Skeletal muscle cell (primary cell): ENCODE data around the gene NSG2.
A peak's percentile ranks its signal among the peaks of the same experiment; 100 is the strongest.
"Not testable (repeated sequence)": the region's sequence is repeated elsewhere in the genome, so short reads cannot be mapped to it uniquely, and the experiment has no call there.

Source experiments
- DNase-seq: peaks from one replicate; pipeline ENCODE4 v3.0.0-alpha.2; 2010; ENCODE audit warnings: low read depth
- H3K4me3 ChIP-seq: 2 replicates; pipeline ENCODE4 v1.5.1; 2011; ENCODE audit warnings: low read depth, mild to moderate bottlenecking, control low read depth, low read length, moderate library complexity

Gene NSG2

DNA sequence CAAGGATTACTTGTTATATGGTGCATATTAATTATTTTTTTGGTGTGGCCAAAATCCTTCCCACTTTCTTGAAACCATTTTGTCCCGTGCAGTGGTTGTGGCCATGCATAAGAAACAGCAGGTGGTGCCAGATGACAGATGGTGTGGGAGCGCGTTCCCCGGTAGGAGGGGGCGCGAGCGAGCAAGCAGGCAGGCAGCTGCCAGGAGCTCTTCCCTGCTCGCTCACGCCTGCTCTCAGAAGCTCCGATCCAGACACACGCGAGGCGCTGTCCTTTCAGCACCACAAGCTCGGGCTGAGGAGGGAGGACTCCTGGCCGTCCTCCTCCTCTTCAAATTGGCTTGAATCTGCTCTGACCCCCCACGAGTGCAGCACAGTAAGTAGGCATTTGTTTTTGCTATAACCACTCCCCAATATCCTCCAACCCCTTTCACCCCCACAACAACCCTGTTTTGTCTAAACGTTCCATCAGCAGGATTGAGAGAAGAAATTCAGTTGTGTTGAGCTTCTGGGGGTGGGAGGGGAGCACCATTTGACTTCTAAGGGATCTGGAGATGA is at the start of gene NSG2:
Gene NSG2 (plus strand): TSS at position 237 of the 556 bp plus-strand sequence. CDS start 1,050 bp downstream, outside the sequence.
- peak; percentile 54 for DNase-seq
- no peak within 1 kb of the TSS for H3K4me3 ChIP-seq

- H3K4me3 ChIP-seq, result no peak overlapping the region
- DNase-seq, result no peak
Measured at GRCh38 chr5:173997331-173997730, 48.2 kb upstream of the NSG2 start.

- H3K4me3 ChIP-seq, result no peak overlapping the region
- DNase-seq, result no peak
Measured at GRCh38 chr5:173998531-173998930, 47.0 kb upstream of the NSG2 start.

DNA sequence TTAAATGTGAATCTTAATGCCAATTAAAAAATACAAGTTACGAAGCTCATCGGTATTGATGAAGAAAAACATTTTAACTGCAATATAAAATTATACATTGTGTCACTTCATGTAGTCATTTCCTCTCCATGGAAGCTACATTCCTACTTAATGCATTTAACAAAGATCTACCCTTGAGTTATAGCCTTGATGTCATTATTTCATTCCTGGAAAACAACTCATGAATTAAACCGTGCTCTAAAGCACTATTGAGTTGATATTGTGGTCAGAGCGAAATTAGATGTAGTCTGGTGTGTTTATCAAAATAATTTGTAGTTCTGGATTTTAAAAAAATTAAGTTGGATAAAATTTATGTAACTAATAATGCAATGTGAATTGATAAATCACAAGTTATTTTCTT is 45.4 kb upstream of the NSG2 start:
- no peak overlapping the region for H3K4me3 ChIP-seq
- no peak for DNase-seq

DNA sequence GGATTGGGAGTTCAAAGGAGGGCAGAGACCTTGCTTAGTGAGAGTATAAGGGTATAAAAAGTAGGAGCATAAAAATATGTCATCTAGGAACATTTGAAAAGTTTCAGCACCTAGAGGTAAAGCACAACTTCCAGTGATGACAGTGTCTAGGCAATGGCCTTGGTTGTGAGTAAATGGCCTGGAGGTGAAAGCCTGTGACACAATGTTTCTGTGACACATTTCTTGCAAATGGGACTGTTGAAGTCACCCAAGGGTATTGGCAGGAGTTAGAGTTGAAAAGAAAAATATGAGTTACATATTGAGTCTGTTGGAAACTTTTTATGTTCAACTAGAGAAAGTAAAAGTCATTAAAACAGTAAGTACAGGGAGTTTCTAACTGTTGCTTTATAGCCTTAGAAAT is 41.7 kb upstream of the NSG2 start:
- no peak overlapping the region for H3K4me3 ChIP-seq
- no peak for DNase-seq

GRCh38 chr5:174008922-174009321 is 36.6 kb upstream of the NSG2 start:
- DNase-seq, result no peak
- H3K4me3 ChIP-seq, result no peak overlapping the region

DNA sequence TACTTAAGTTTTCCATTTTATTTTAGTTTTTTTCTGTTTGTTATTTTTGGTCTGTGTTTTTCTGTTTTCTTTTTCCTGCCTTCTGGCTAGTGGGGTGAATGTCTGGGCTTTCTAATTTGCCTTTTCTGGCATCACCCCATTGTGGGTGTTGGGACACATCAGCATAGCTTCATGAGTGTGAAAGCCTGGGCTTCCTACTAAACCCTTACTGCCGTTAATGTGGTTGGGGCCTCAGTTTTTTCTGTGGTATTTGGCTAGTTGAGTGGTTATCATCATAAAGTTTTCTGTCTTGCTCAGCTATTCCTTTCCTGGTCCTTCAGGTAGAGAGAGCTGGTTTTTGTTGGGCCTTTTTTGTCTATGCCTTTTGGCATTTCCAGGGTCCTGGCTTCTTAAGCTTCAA is 35.1 kb upstream of the NSG2 start:
- no peak overlapping the region for H3K4me3 ChIP-seq
- DNase-seq, result no peak

DNA sequence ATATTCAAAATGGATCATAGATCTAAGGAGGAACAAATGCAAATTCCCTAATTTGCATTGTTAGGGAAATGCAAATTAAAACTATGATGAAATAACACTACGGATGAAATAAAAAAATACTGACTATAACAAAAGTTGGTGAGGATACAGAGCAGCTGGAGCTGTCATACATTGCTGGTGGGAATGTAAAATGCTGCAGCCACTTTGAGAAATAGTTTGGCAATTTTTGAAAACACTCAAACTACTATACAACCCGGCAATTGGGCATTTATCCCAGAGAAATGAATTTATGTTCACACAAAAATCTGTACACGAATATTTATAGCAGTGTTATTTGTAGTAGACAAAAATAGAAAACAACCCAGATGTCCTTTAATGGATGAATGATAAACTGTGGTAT is 34.1 kb upstream of the NSG2 start:
- no peak for DNase-seq
- no peak overlapping the region for H3K4me3 ChIP-seq

DNA sequence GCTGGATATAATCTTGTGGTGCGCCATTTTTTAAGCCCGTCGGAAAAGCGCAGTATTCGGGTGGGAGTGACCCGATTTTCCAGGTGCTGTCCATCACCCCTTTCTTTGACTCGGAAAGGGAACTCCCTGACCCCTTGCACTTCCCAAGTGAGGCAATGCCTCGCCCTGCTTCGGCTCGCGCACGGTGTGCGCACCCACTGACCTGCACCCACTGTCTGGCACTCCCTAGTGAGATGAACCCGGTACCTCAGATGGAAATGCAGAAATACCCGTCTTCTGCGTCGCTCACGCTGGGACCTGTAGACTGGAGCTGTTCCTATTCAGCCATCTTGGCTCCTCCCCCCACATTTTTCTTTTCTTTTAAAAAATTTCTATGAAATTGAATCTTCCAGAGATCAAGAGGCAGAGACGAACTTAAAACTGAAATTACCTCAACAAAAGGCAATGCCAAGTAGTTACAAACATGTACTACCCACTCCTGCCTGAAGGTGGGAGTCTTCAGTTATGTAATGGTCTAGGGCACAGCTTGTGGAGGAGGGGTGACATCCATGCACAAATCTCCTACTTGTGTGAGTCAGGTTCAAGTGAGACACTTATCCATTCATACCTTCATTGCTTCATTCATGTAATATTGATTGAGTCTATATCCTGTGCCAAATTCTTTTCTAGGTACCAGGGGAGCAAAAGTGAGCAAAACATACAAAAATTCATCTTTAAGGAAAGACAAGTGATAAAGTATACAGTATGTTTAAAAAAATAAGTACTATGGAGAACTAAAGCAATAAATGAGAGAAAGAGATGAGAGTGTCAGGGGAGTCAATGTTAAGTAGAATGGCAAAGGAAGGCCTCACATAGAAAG is 25.2 kb upstream of the NSG2 start:
- not testable (repeated sequence) for H3K4me3 ChIP-seq, DNase-seq

- H3K4me3 ChIP-seq, result no peak overlapping the region
- DNase-seq, result no peak
Measured at GRCh38 chr5:174020928-174021304, 24.6 kb upstream of the NSG2 start.

DNA sequence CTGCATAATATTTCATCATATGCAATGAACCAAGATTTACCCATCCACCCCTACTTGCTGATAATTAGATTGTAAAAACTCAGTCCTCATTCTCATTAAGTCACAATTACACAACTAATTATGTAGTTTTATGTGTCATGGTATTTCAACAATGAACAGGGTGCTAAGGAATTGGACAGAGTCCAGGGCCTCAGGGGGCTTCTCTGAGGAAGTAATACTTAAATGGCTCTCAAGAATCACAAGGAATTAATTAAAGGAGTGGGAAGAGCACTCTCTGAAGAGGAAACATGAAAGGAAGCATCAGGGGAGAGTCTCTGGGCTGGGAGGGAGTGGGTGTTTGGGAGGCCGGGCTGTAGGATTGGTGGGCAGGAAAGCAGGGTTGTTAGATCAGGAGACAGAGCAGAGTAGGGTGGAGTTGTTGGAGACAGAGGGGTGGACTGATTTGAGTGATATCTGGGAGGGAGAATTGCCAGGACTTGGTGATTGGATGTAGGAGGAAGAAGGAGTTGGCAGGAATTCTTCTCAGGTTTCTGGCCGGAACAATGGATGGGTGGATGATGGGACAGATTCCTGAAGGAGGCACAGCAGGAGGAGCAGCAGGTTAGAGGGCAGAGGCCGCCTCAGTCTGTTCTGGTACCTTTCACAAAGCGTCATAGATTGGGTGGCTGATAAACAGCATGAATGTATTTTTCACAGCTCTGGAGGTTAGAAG is 23.0 kb upstream of the NSG2 start:
- no peak overlapping the region for H3K4me3 ChIP-seq
- DNase-seq, result no peak

DNA sequence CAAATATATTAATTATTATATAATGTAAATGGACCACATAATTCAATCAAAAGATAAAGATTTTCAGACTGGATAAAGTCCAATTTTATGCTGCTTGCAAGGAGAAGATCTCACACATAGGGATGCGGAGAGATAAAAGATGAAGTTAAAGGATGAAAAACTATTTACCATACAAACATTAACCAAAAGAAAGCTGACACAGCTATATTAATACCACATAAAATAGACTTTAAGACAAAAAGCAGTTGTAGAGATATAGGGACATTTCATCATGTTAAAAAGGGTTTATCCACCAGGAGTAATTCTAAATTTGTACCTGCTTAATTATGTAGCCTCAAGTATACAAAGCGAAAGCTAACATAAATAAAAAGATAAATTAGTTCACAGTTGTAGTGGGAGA is 15.2 kb upstream of the NSG2 start:
- no peak for DNase-seq

GRCh38 chr5:174044466-174045254 is 846 bp upstream of the NSG2 start:
- no peak for DNase-seq
- no peak overlapping the region for H3K4me3 ChIP-seq

More for the DNA sequence above, 15.2 kb upstream of the NSG2 start:
- H3K4me3 ChIP-seq, result no peak overlapping the region

GRCh38 chr5:174046558-174046957 is 1.1 kb downstream of the NSG2 start:
- DNase-seq, result no peak
- no peak overlapping the region for H3K4me3 ChIP-seq

DNA sequence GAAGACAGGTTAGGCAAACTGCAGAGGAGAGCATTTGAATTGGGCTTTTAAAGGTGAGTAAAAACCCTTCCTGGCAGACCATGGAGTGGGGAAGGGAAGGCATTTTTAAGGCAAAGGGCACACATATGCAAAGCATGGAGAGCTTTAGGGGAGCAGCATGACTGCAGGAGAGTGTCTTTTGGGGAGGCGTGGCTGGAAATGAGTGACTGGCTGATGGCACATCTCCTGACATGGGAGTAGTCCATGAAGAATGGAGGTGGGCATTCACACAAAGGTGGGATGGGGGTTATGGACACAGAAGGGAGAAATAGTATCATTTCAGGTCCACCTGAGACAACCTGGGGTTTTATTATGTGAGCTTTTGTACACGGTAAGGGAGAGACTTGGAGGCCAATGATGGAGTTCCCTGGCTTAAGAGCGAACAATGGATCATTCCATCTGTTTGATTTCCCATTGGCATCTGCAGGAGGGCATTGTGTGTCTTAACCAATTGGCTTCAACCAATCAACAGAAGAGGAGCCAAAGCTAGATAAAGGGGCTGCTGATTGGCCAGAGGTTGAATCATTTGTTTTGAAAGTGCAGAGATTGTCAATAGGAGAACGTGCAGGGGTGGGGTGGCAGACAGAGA is 2.1 kb downstream of the NSG2 start:
- DNase-seq, result no peak
- no peak overlapping the region for H3K4me3 ChIP-seq

DNA sequence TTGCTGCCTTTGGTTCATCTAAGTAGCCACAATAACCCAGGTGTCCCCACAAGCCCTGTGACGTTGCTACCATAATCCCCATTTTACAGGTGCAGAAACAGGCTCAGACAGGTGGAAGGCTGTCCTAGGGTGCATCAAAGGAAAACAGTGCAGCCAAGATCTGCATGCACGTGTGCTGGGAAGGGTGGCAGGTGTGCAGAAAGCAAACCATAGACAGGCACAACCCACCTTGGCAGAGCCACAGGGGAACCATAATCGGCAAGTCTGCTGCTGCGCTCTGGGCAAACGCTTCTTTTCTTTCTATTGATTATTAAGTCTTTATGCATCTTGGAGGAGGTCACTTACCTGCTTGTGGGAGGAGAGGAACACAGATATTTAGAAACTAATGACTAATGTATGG is 7.1 kb downstream of the NSG2 start:
- no peak overlapping the region for H3K4me3 ChIP-seq
- no peak for DNase-seq

DNA sequence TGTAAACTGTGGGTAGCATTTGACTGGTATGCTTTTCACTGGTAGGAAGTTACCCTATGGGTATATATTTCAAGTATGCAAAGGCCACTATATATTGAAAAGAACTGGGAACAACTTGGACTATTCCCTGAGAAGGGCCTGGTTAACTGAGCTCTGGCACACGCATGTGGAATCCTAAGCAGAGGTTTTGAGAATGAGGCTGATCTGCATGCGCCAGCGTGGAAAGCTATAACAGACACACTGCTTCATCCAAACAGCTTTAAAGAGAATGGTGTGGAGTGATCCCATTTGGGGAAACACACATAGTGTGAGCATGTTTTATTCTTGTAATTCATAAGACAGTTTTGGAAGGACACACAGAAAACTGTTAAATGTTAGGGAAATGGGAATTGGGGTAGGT is 8.4 kb downstream of the NSG2 start:
- H3K4me3 ChIP-seq, result no peak overlapping the region
- no peak for DNase-seq

DNA sequence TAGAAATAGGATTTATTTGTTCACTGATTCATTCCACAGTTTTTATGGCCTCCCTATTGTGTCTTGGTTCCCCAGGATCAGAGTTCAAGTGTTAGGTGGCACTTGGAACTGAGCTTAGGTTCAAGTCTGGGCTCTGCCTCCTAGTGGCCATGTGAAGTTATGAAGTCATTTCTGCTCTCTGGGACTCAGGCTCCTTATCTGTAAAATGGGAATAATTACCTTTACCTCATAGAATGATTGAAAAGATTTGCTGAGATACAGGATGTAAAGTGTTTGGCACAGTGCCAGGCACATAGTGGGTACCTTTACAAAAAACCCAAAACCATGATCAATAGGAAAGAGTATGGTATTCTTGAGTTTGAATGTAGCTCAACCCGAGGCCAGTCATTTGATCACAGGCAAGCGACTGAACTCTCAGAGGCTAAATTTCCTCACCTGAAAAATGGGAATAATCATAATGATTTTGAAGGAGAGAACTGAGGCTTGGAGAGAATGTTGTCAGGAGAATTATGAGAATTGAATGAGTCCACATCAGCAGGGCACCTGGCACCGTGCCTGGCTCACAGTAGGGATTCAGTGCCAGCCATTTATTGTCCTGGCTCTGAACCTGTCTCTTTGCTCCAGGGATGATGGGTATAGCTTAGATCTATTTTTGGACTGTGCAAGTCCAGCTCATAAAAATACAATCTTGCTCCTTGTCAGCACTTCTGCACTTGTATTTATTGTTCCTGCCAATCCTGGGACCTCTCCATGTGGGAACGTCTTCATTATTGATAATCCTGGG is 10.8 kb downstream of the NSG2 start:
- no peak overlapping the region for H3K4me3 ChIP-seq
- DNase-seq, result no peak

DNA sequence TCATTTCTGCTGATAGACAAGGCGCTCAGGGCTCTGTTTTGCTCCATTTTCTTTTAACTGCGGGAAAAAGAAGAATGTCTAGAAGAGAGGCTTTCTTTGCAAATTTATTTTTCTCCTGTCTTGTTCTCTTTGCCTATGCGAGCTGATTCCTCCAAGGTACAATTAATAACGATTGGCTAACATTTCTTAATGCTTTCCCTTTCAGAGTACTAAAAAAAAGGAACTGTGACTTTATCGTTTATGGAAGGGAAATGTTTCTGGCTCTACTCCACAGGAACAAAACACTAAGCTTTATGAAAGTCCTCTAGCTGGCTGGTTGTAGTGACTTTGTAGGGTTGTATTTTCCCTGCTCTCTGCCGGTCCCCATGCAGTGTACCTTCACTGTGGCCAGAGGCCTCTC is 11.7 kb downstream of the NSG2 start:
- H3K4me3 ChIP-seq, result no peak overlapping the region
- DNase-seq, result no peak
